LNCAP (cell line): Measurements from ENCODE around the gene DDB1.

ENCODE experiments used
- CTCF ChIP-seq: fragments of 450-650 bp; IDR thresholded peaks from 2 replicates; pipeline ENCODE4 v1.5.1; 2017; ENCODE audit warnings: mild to moderate bottlenecking

The DDB1 gene

GRCh38 chr11:61369372-61370348, 36.8 kb upstream of the DDB1 start:
- no peak for TF ChIP-seq CTCF

DNA sequence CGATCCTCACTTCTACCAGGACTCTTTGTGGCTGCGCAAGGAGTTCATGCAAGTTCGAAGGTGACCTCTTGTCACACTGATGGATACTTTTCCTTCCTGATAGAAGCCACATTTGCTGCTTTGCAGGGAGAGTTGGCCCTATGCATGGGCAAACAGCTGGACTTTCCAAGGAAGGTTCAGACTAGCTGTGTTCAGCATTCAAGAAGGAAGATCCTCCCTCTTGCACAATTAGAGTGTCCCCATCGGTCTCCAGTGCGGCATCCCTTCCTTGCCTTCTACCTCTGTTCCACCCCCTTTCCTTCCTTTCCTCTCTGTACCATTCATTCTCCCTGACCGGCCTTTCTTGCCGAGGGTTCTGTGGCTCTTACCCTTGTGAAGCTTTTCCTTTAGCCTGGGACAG, 35.7 kb upstream of the DDB1 start:
- no peak for TF ChIP-seq CTCF

- TF ChIP-seq CTCF, result no peak
Measured at GRCh38 chr11:61367406-61367805, 34.5 kb upstream of the DDB1 start.

GRCh38 chr11:61364012-61364675, 31.2 kb upstream of the DDB1 start:
- TF ChIP-seq CTCF, result no peak

- no peak for TF ChIP-seq CTCF
Measured at GRCh38 chr11:61362542-61362875, 29.6 kb upstream of the DDB1 start.

GRCh38 chr11:61361741-61362541, 29.0 kb upstream of the DDB1 start, which contains the start of the genes CYB561A3 and TMEM138:
Gene CYB561A3, minus strand, starts transcription at chr11:61361882. Its CDS starts 5,169 bp downstream, at chr11:61356713.
Gene TMEM138, plus strand, starts transcription at chr11:61362374. Its CDS starts 2,017 bp downstream, at chr11:61364391.
- TF ChIP-seq CTCF, result no peak

- no peak for TF ChIP-seq CTCF
Measured at GRCh38 chr11:61361237-61361740, 28.4 kb upstream of the DDB1 start.
